WTC11 (cell line): Measurements from ENCODE around the gene NCKIPSD.

Source experiments
- CREM ChIP-seq: sonication (generic); formaldehyde crosslinking; IDR thresholded peaks from 2 replicates; pipeline ENCODE4 v1.8.1; 2022; ENCODE audit warnings: mild to moderate bottlenecking, missing genetic modification reagents, moderate library complexity
- ESRRA ChIP-seq: sonication (generic); formaldehyde crosslinking; IDR thresholded peaks from 2 replicates; pipeline ENCODE4 v1.8.1; 2022; ENCODE audit warnings: mild to moderate bottlenecking, missing genetic modification reagents, borderline replicate concordance
- SP1 ChIP-seq: sonication (generic); formaldehyde crosslinking; conservative IDR thresholded peaks from 2 replicates; pipeline ENCODE4 v1.8.1; 2022; ENCODE audit warnings: missing genetic modification reagents
- STAT6 ChIP-seq: sonication (generic); formaldehyde crosslinking; conservative IDR thresholded peaks from 2 replicates; pipeline ENCODE4 v1.8.1; 2023; ENCODE audit warnings: mild to moderate bottlenecking, low read depth, missing genetic modification reagents, moderate library complexity
- ZNF232 ChIP-seq: sonication (generic); formaldehyde crosslinking; IDR thresholded peaks from 2 replicates; pipeline ENCODE4 v1.8.0; 2022; ENCODE audit warnings: mild to moderate bottlenecking, missing genetic modification reagents
- TF ChIP-seq, protein P1 (sequence below): sonication (generic); formaldehyde crosslinking; IDR thresholded peaks from 2 replicates; pipeline ENCODE4 v1.8.0; 2022; ENCODE audit warnings: missing genetic modification reagents
- TF ChIP-seq, protein P2 (sequence below): fragments of 200-600 bp; IDR thresholded peaks from 2 replicates; pipeline ENCODE4 v1.8.0; 2022; ENCODE audit warnings: antibody characterized with exemption

- TF ChIP-seq STAT6: no peak
- TF ChIP-seq, protein P1, sequence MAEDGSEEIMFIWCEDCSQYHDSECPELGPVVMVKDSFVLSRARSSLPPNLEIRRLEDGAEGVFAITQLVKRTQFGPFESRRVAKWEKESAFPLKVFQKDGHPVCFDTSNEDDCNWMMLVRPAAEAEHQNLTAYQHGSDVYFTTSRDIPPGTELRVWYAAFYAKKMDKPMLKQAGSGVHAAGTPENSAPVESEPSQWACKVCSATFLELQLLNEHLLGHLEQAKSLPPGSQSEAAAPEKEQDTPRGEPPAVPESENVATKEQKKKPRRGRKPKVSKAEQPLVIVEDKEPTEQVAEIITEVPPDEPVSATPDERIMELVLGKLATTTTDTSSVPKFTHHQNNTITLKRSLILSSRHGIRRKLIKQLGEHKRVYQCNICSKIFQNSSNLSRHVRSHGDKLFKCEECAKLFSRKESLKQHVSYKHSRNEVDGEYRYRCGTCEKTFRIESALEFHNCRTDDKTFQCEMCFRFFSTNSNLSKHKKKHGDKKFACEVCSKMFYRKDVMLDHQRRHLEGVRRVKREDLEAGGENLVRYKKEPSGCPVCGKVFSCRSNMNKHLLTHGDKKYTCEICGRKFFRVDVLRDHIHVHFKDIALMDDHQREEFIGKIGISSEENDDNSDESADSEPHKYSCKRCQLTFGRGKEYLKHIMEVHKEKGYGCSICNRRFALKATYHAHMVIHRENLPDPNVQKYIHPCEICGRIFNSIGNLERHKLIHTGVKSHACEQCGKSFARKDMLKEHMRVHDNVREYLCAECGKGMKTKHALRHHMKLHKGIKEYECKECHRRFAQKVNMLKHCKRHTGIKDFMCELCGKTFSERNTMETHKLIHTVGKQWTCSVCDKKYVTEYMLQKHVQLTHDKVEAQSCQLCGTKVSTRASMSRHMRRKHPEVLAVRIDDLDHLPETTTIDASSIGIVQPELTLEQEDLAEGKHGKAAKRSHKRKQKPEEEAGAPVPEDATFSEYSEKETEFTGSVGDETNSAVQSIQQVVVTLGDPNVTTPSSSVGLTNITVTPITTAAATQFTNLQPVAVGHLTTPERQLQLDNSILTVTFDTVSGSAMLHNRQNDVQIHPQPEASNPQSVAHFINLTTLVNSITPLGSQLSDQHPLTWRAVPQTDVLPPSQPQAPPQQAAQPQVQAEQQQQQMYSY (CRISPR knock-in tag): no peak
- TF ChIP-seq, protein P2, sequence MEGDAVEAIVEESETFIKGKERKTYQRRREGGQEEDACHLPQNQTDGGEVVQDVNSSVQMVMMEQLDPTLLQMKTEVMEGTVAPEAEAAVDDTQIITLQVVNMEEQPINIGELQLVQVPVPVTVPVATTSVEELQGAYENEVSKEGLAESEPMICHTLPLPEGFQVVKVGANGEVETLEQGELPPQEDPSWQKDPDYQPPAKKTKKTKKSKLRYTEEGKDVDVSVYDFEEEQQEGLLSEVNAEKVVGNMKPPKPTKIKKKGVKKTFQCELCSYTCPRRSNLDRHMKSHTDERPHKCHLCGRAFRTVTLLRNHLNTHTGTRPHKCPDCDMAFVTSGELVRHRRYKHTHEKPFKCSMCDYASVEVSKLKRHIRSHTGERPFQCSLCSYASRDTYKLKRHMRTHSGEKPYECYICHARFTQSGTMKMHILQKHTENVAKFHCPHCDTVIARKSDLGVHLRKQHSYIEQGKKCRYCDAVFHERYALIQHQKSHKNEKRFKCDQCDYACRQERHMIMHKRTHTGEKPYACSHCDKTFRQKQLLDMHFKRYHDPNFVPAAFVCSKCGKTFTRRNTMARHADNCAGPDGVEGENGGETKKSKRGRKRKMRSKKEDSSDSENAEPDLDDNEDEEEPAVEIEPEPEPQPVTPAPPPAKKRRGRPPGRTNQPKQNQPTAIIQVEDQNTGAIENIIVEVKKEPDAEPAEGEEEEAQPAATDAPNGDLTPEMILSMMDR: no peak
- TF ChIP-seq CREM (CRISPR knock-in tag): no peak
- TF ChIP-seq ZNF232 (CRISPR knock-in tag): no peak
- no peak for TF ChIP-seq SP1 (CRISPR knock-in tag)
- no peak for TF ChIP-seq ESRRA
These were observed 30.7 kb downstream of the NCKIPSD start for GRCh38 chr3:48655063-48655462.
